HCT116 (cell line): ENCODE data around the gene QKI. TPM values are rescaled to one million over a fixed set of nuclear protein-coding genes. Genes with fewer than 3 reads are reported as not detected.

Source experiments
- ATAC-seq: fragments of 200-7000 bp; cut with Tn5 transposase; 2 replicates; pipeline ENCODE4 v1.9.1; 2020; ENCODE audit warnings: mild to moderate bottlenecking, moderate library complexity
- BruUV-seq: library from RNA; stranded (reverse); fragments of 400-500 nt; replicated peaks from 2 replicates; lab custom pipeline; 2021; lab: Mats Ljungman, UMichigan
- CTCF ChIA-PET: fragments of 300-600 bp; sonication (Branson Sonifier 250); formaldehyde crosslinking; loops from one replicate; lab custom pipeline; 2021; ENCODE audit warnings: antibody characterized with exemption; lab: Charles Lee
- POLR2A ChIA-PET: fragments of 300-600, 350-600 bp; sonication (Branson Sonifier 250); formaldehyde crosslinking; loops from one replicate; lab custom pipeline; 2021; ENCODE audit warnings: antibody characterized with exemption; lab: Charles Lee
- RAD21 ChIA-PET, 2 experiments: fragments of 300-600 bp; sonication (Branson Sonifier 250); formaldehyde crosslinking; loops; one replicate each; lab custom pipeline; 2023; ENCODE audit warnings: low total read pairs in 2 of 2; ENCODE audit not compliant: uncharacterized antibody in 2 of 2, unreplicated experiment in 2 of 2, low non-redundant PET in 1 of 2; lab: Charles Lee
- DNase-seq: peaks from one replicate; pipeline ENCODE4 v3.0.0-alpha.2; 2010; ENCODE audit warnings: low read depth, low spot score
- H2AFZ ChIP-seq: fragments of 200-600 bp; shearing (Covaris generic), sonication (generic); 2 replicates; pipeline ENCODE4 v1.6.1; 2017; ENCODE audit warnings: low read depth, mixed run types, mixed read lengths, antibody characterized with exemption, low read length; ENCODE audit not compliant: poor library complexity, severe bottlenecking
- H3K27ac ChIP-seq: 2 replicates; pipeline ENCODE4 v1.5.1; 2012; ENCODE audit warnings: low read depth, low read length
- H3K27me3 ChIP-seq: fragments of 200-600 bp; sonication (generic); 2 replicates; pipeline ENCODE4 v1.6.1; 2016; ENCODE audit warnings: mixed run types, low read length, mixed read lengths; ENCODE audit not compliant: insufficient read depth
- H3K36me3 ChIP-seq, 2 experiments: fragments of 200-500 bp in 1 of 2; fragments of 200-600 bp in 1 of 2; sonication (Bioruptor generic) in 1 of 2; sonication (generic) in 1 of 2; 2 replicates each; pipeline versions ENCODE4 v1.5.1 to v1.6.1; 2014 to 2016; ENCODE audit warnings: low read length in 2 of 2, inconsistent platforms in 1 of 2, mixed read lengths in 1 of 2, mixed run types in 1 of 2; ENCODE audit not compliant: insufficient read depth in 2 of 2, control insufficient read depth in 1 of 2
- H3K4me1 ChIP-seq, 2 experiments: fragments of 200-600 bp in 1 of 2; sonication (generic) in 1 of 2; 2 replicates each; pipeline versions ENCODE4 v1.5.1 to v1.6.1; 2012 to 2017; ENCODE audit warnings: low read length in 2 of 2, inconsistent platforms in 1 of 2, mild to moderate bottlenecking in 1 of 2, mixed read lengths in 1 of 2, mixed run types in 1 of 2, moderate library complexity in 1 of 2; ENCODE audit not compliant: insufficient read depth in 2 of 2, control insufficient read depth in 1 of 2
- H3K4me2 ChIP-seq: fragments of 200-600 bp; sonication (generic); 2 replicates; pipeline ENCODE4 v1.6.1; 2017; ENCODE audit warnings: mixed run types, low read length, mixed read lengths
- H3K4me3 ChIP-seq, 2 experiments: fragments of 200-600 bp in 1 of 2; sonication (generic) in 1 of 2; replicated peaks in 1 of 2; 2 replicates each; pipeline ENCODE4 v1.5.1; 2011 to 2016; ENCODE audit warnings: low read length in 2 of 2, control low read depth in 1 of 2, low read depth in 1 of 2, mild to moderate bottlenecking in 1 of 2, mixed read lengths in 1 of 2, mixed run types in 1 of 2
- H3K79me2 ChIP-seq: fragments of 200-600 bp; sonication (generic); 2 replicates; pipeline ENCODE4 v1.6.1; 2017; ENCODE audit warnings: mild to moderate bottlenecking, mixed run types, low read length, moderate library complexity, mixed read lengths; ENCODE audit not compliant: insufficient read depth
- H3K9ac ChIP-seq: fragments of 200-600 bp; sonication (generic); 2 replicates; pipeline ENCODE4 v1.6.1; 2016; ENCODE audit warnings: low read length, mixed read lengths
- H3K9me2 ChIP-seq: fragments of 200-600 bp; sonication (generic), shearing (Covaris generic); 2 replicates; pipeline ENCODE4 v1.6.1; 2017; ENCODE audit warnings: mixed run types, mild to moderate bottlenecking, moderate library complexity; ENCODE audit not compliant: insufficient read depth
- H3K9me3 ChIP-seq, 2 experiments: fragments of 200-500 bp in 1 of 2; fragments of 200-600 bp in 1 of 2; sonication (Bioruptor generic) in 1 of 2; sonication (generic) in 1 of 2; 2 replicates each; pipeline ENCODE4 v1.6.1; 2014 to 2017; ENCODE audit warnings: low read length in 2 of 2, mixed read lengths in 2 of 2, inconsistent platforms in 1 of 2, low read depth in 1 of 2, mild to moderate bottlenecking in 1 of 2, mixed run types in 1 of 2, moderate library complexity in 1 of 2; ENCODE audit not compliant: control insufficient read depth in 1 of 2, insufficient read depth in 1 of 2
- H4K20me1 ChIP-seq: fragments of 200-600 bp; sonication (generic), shearing (Covaris generic); 2 replicates; pipeline ENCODE4 v1.6.1; 2017; ENCODE audit warnings: mixed run types, mild to moderate bottlenecking, moderate library complexity; ENCODE audit not compliant: insufficient read depth
- ATF3 ChIP-seq: IDR thresholded peaks from 2 replicates; pipeline ENCODE4 v1.6.1; 2012
- CBX3 ChIP-seq: IDR thresholded peaks from 2 replicates; pipeline ENCODE4 v1.6.1; 2012; ENCODE audit warnings: low read depth
- CEBPB ChIP-seq: IDR thresholded peaks from 2 replicates; pipeline ENCODE4 v1.6.1; 2012; ENCODE audit warnings: low read depth
- ELF1 ChIP-seq: IDR thresholded peaks from 2 replicates; pipeline ENCODE4 v1.6.1; 2012; ENCODE audit warnings: low read depth, borderline replicate concordance
- EZH2 ChIP-seq: fragments of 200-600 bp; sonication (generic); IDR thresholded peaks from 2 replicates; pipeline ENCODE4 v1.6.1; 2017; ENCODE audit warnings: antibody characterized with exemption, mixed run types
- FOSL1 ChIP-seq: IDR thresholded peaks from 2 replicates; pipeline ENCODE4 v1.6.1; 2012; ENCODE audit warnings: low read depth
- JUND ChIP-seq: IDR thresholded peaks from 2 replicates; pipeline ENCODE4 v1.6.1; 2012
- POLR2AphosphoS5 ChIP-seq: IDR thresholded peaks from 2 replicates; pipeline ENCODE4 v1.6.1; 2011; ENCODE audit warnings: mild to moderate bottlenecking, low read depth, low read length, moderate library complexity
- REST ChIP-seq: IDR thresholded peaks from 2 replicates; pipeline ENCODE4 v1.6.1; 2012; ENCODE audit warnings: low read depth
- SIN3A ChIP-seq: IDR thresholded peaks from 2 replicates; pipeline ENCODE4 v1.6.1; 2012; ENCODE audit warnings: low read depth
- SP1 ChIP-seq: IDR thresholded peaks from 2 replicates; pipeline ENCODE4 v1.6.1; 2012; ENCODE audit warnings: low read depth
- SRF ChIP-seq: IDR thresholded peaks from 2 replicates; pipeline ENCODE4 v1.6.1; 2012; ENCODE audit warnings: low read depth
- TCF7L2 ChIP-seq: IDR thresholded peaks from 2 replicates; pipeline ENCODE4 v1.7.0; 2011; ENCODE audit warnings: borderline replicate concordance, inconsistent platforms; ENCODE audit not compliant: insufficient read depth, insufficient read length; ENCODE audit errors: extremely low read depth
- ZFX ChIP-seq: fragments of 450-650 bp; IDR thresholded peaks from 2 replicates; pipeline ENCODE4 v1.6.1; 2017
- ZNF274 ChIP-seq: fragments of 200-500 bp; sonication (Bioruptor generic); IDR thresholded peaks from 2 replicates; pipeline ENCODE4 v1.6.1; 2014; ENCODE audit warnings: mild to moderate bottlenecking, low read depth, low read length, inconsistent platforms
- intact Hi-C: fragments of 100-400 bp; cut with micrococcal nuclease; formaldehyde crosslinking; loops from 2 replicates; pipeline ENCODE4 v1.10.0; 2022
- total RNA-seq: library from RNA; stranded (reverse); gene quantifications from one replicate; pipeline ENCODE4 v1.2.1, GENCODE V29; 2021; ENCODE audit not compliant: unreplicated experiment
- TF ChIP-seq, protein P1 (sequence below), 3 experiments: fragments of 200-600 bp in 1 of 3; sonication (generic) in 1 of 3; IDR thresholded peaks in 2 of 3; conservative IDR thresholded peaks in 1 of 3; 2 replicates each; pipeline ENCODE4 v1.5.1; 2012 to 2017; ENCODE audit warnings: low read depth in 2 of 3, low read length in 2 of 3, antibody characterized with exemption in 1 of 3, borderline replicate concordance in 1 of 3, control low read depth in 1 of 3, mild to moderate bottlenecking in 1 of 3, mixed read lengths in 1 of 3, mixed run types in 1 of 3, moderate library complexity in 1 of 3; ENCODE audit not compliant: insufficient read depth in 1 of 3

QKI gene
- total RNA-seq, 1 experiment from 2014 or later: 35.3 TPM

GRCh38 chr6:163435023-163435422 lies 20.5 kb downstream of the QKI start (continued):
- TF ChIP-seq TCF7L2: no peak
- no peak for TF ChIP-seq JUND

DNA sequence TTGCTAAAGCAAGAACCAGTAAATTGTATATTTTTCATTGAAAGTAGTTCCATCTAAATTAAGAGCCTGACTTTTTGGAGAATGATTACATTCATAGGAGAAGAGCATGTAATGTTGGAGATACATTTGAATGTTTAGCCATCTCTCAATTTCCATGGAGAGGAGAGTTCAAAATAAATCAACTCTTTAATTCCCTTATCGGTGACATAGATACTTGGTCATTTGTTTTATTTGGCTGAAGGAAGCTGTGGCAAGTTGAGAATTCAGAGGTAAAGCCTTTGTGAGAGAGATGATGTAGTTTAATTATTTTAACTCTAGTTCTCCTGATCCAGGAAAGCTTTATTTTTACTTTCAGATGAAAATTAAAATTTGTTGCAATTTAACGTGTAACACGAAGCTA lies 22.3 kb downstream of the QKI start:
- ATAC-seq: no peak
- intact Hi-C loops: no loop called here
- Histone ChIP-seq H3K4me2 (no peak overlapping the region), H3K4me1 (no peaks in the 10 kb centered on the region), H3K9me3 (no peaks in the 10 kb centered on the region), H2AFZ (no peak overlapping the region), H3K4me3 (no peak overlapping the region), H4K20me1 (no peaks in the 10 kb centered on the region; the same call in 1 of the 2 replicates), H3K27ac (no peak overlapping the region), H3K9ac (no peak overlapping the region), H3K79me2 (peaks cover 76% of the 10 kb centered on the region), H3K36me3 (no peaks in the 10 kb centered on the region), H3K9me2 (no peaks in the 10 kb centered on the region), H3K27me3 (no peaks in the 10 kb centered on the region)
- ChIA-PET RAD21 (no interaction called here), CTCF (no interaction called here), POLR2A (no interaction called here)
- no peak for TF ChIP-seq ATF3
- TF ChIP-seq SIN3A: no peak
- no peak for TF ChIP-seq ELF1
- no peak for TF ChIP-seq ZFX
- TF ChIP-seq SRF: no peak
- no peak for TF ChIP-seq POLR2AphosphoS5
- TF ChIP-seq CEBPB: no peak
- TF ChIP-seq FOSL1: no peak
- TF ChIP-seq ZNF274: no peak
- BruUV-seq: no TSS peak
- no peak for DNase-seq

DNA sequence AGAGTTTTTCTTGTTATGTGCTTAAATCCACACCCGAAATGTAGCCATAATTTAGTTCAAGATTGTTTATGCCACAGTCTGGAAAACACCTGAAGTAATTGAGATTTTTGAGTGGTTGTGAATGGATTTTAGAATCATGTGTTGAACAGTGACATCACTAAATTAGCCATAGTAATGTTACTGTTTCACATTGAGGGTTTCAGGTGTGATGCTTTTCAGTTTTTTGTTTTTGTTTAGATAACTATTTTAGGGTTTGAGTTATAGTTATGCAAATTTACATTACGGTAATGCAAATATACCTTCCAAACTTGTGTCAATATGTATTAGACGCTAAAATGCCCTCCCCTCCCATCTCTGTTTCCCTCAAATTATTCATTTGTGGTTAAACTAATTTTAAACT lies 22.9 kb downstream of the QKI start:
- Histone ChIP-seq H3K9ac (no peak overlapping the region), H3K9me3 (no peaks in the 10 kb centered on the region), H3K4me3 (no peak overlapping the region), H3K4me2 (no peak overlapping the region), H4K20me1 (no peaks in the 10 kb centered on the region; the same call in 1 of the 2 replicates), H2AFZ (no peak overlapping the region), H3K36me3 (no peaks in the 10 kb centered on the region), H3K4me1 (no peaks in the 10 kb centered on the region), H3K27me3 (no peaks in the 10 kb centered on the region), H3K27ac (no peak overlapping the region), H3K79me2 (peaks cover 72% of the 10 kb centered on the region), H3K9me2 (no peaks in the 10 kb centered on the region)
- no TSS peak for BruUV-seq
- ChIA-PET POLR2A (no interaction called here), RAD21 (no interaction called here), CTCF (no interaction called here)
- ATAC-seq (no peak), DNase-seq (no peak)
- intact Hi-C loops: no loop called here
- no peak for TF ChIP-seq ATF3
- TF ChIP-seq, protein P1, sequence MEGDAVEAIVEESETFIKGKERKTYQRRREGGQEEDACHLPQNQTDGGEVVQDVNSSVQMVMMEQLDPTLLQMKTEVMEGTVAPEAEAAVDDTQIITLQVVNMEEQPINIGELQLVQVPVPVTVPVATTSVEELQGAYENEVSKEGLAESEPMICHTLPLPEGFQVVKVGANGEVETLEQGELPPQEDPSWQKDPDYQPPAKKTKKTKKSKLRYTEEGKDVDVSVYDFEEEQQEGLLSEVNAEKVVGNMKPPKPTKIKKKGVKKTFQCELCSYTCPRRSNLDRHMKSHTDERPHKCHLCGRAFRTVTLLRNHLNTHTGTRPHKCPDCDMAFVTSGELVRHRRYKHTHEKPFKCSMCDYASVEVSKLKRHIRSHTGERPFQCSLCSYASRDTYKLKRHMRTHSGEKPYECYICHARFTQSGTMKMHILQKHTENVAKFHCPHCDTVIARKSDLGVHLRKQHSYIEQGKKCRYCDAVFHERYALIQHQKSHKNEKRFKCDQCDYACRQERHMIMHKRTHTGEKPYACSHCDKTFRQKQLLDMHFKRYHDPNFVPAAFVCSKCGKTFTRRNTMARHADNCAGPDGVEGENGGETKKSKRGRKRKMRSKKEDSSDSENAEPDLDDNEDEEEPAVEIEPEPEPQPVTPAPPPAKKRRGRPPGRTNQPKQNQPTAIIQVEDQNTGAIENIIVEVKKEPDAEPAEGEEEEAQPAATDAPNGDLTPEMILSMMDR (IDR thresholded peaks at IDR 0.05 in 2 of 3, conservative IDR thresholded peaks at IDR 0.05 in 1 of 3; ENCODE audit: borderline replicate concordance in 1 of 3, insufficient read depth in 1 of 3, low read depth in 2 of 3, low read length in 2 of 3): no peak
- no peak for TF ChIP-seq EZH2
- TF ChIP-seq SP1: no peak
- no peak for TF ChIP-seq REST
- TF ChIP-seq CBX3: no peak
